Measurements from ENCODE around the gene IL17B. TPM values are rescaled to one million over a fixed set of nuclear protein-coding genes. Genes with fewer than 3 reads are reported as not detected.

IL17B gene
- total RNA-seq, 3 donors from 2014 or later = 0.64 to 5.6 (median 5.4) TPM

- no peaks in the 10 kb centered on the region for H3K36me3 ChIP-seq
- no peak overlapping the region for H3K27ac ChIP-seq
- intact Hi-C loops (cut with DNase I; ENCODE audit: low total_unique reads) = no loop called here
- H3K4me3 ChIP-seq = no peak overlapping the region
- no peaks in the 10 kb centered on the region for H3K27me3 ChIP-seq
- TF ChIP-seq CTCF (IDR thresholded peaks at IDR 0.05) (no peak), POLR2AphosphoS5 (IDR thresholded peaks at IDR 0.05) (no peak), POLR2A (IDR thresholded peaks at IDR 0.05) (no peak)
- no peak for DNase-seq (ENCODE audit: low spot score in 2 of 2)
- H3K4me1 ChIP-seq = no peaks in the 10 kb centered on the region
- no peaks in the 10 kb centered on the region for H3K9me3 ChIP-seq
These were observed 50.9 kb downstream of the IL17B start for GRCh38 chr5:149328177-149328576.

DNA sequence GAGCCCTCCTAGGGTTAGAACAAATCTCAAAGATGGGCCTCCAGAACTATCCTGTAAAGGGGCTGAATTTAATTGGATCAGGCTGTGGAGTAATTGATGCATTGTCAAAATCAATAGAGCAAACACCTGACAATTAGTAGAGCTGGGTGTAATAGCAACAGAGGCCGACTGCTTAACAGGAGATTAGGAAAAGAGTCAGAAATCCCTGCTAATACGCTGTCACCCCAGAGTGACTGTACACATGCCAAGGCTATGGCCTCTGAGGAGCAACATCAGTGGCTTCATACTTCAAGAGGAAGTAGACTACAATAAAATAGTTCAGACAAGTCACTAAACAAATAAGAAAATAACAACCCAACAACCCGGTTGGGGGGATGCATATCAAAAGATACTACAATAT lies 52.5 kb downstream of the IL17B start:
- no peak for TF ChIP-seq POLR2AphosphoS5 (IDR thresholded peaks at IDR 0.05)
- TF ChIP-seq POLR2A (IDR thresholded peaks at IDR 0.05) = no peak
- TF ChIP-seq CTCF (IDR thresholded peaks at IDR 0.05) = no peak
- Histone ChIP-seq H3K27me3 (no peaks in the 10 kb centered on the region), H3K27ac (no peak overlapping the region), H3K9me3 (no peaks in the 10 kb centered on the region), H3K4me3 (no peak overlapping the region), H3K4me1 (no peaks in the 10 kb centered on the region), H3K36me3 (no peaks in the 10 kb centered on the region)
- intact Hi-C loops (cut with DNase I; ENCODE audit: low total_unique reads) = no loop called here
- no peak for DNase-seq (ENCODE audit: low spot score in 2 of 2)

DNA sequence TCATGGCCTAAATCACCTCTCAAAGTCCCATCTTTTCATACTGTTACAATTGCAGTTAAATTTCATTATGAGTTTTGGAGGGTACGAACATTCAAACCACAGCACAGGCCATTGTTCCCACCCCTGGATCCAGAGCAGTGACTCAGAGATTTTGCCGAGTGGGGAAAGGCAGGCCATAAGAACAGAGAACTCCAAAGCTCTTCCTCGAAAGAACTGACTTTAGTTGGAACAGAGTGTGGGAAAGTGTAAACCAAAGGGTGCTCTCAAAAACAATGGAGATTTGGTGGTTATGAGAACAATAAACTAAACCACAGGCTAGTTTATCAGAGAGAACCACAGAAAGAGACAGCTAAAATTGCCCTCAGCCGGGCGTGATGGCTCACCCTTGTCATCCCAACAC lies 53.2 kb downstream of the IL17B start:
- Histone ChIP-seq H3K4me3 (no peak overlapping the region), H3K27me3 (no peaks in the 10 kb centered on the region), H3K9me3 (no peaks in the 10 kb centered on the region), H3K36me3 (no peaks in the 10 kb centered on the region), H3K4me1 (peaks cover 0 to under 1% of the 10 kb centered on the region in 2 donors), H3K27ac (no peak overlapping the region)
- intact Hi-C loops (cut with DNase I; ENCODE audit: low total_unique reads) = no loop called here
- no peak for DNase-seq (ENCODE audit: low spot score in 2 of 2)
- TF ChIP-seq CTCF (IDR thresholded peaks at IDR 0.05) (no peak), POLR2AphosphoS5 (IDR thresholded peaks at IDR 0.05) (no peak), POLR2A (IDR thresholded peaks at IDR 0.05) (no peak)

- Histone ChIP-seq H3K4me3 (no peak overlapping the region), H3K36me3 (no peaks in the 10 kb centered on the region), H3K27me3 (no peaks in the 10 kb centered on the region), H3K4me1 (peaks cover 0 to 7% of the 10 kb centered on the region in 2 donors), H3K27ac (no peak overlapping the region), H3K9me3 (no peaks in the 10 kb centered on the region)
- TF ChIP-seq CTCF (IDR thresholded peaks at IDR 0.05) (no peak), POLR2A (IDR thresholded peaks at IDR 0.05) (no peak), POLR2AphosphoS5 (IDR thresholded peaks at IDR 0.05) (no peak)
- intact Hi-C loops (cut with DNase I; ENCODE audit: low total_unique reads) = no loop called here
- DNase-seq (ENCODE audit: low spot score in 2 of 2) = no peak
These were observed 53.8 kb downstream of the IL17B start for GRCh38 chr5:149325166-149325735.

DNA sequence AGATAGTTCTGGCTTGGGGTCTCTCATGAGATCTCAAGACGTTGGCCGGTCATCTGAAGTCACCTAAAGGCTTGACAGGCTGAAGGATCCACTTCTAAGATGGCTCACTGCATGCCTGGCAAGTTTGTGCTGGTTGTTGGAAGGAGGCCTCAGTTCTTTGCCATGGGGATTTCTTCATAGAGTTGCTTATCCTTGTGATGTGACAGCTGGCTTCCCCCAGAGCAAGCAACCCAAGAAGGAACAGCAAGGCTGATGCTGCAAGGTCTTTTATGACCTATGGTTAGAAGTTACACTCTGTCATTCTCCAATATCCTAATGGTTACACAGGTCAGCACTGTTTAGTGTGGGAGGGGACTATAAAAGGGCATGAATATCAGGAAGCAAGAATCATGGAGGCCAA lies 54.5 kb downstream of the IL17B start:
- no peak overlapping the region for H3K4me3 ChIP-seq
- intact Hi-C loops (cut with DNase I; ENCODE audit: low total_unique reads) = no loop called here
- no peaks in the 10 kb centered on the region for H3K36me3 ChIP-seq
- TF ChIP-seq POLR2A (IDR thresholded peaks at IDR 0.05) (no peak), POLR2AphosphoS5 (IDR thresholded peaks at IDR 0.05) (no peak), CTCF (IDR thresholded peaks at IDR 0.05) (no peak)
- H3K27ac ChIP-seq = peak overlapping the region in 1 of 2 donors; percentile 9
- H3K4me1 ChIP-seq = peaks cover 0 to 7% of the 10 kb centered on the region in 2 donors
- no peaks in the 10 kb centered on the region for H3K9me3 ChIP-seq
- H3K27me3 ChIP-seq = no peaks in the 10 kb centered on the region
- no peak for DNase-seq (ENCODE audit: low spot score in 2 of 2)

Other genes starting within 250 kb of the IL17B start
- gene ABLIM3, start 237.8 kb downstream of the IL17B start, total RNA-seq = 10 to 100 TPM; 26.3 to 61.9 (median 57.4) TPM
- 100 to 1,000 TPM in 1 of 3 donors, 10 to 100 TPM in 2; 13.3 to 108 (median 26.5) TPM for gene AFAP1L1, start 107.4 kb downstream of the IL17B start, total RNA-seq
- gene GRPEL2, start 33.8 kb downstream of the IL17B start, total RNA-seq = 10 to 100 TPM; 14.4 to 17.1 (median 16.5) TPM
- gene PCYOX1L, start 21.2 kb downstream of the IL17B start, total RNA-seq = 1 to 10 TPM; 3.2 to 6.6 (median 5.2) TPM
- gene CSNK1A1, start 172.1 kb upstream of the IL17B start, total RNA-seq = 100 to 1,000 TPM; 151 to 350 (median 287) TPM
- 10 to 100 TPM in 2 of 3 donors, 1 to 10 TPM in 1; 5.3 to 54.4 (median 29.2) TPM for gene ARHGEF37, start 202.2 kb upstream of the IL17B start, total RNA-seq

All from breast epithelium (tissue), 4 donors.